Activated CD8-positive, alpha-beta T cell treated with anti-CD3 and anti-CD28 coated beads for 36 hours (primary cell): Measurements from ENCODE around the gene TXNRD3. TPM values are rescaled to one million over a fixed set of nuclear protein-coding genes. Genes with fewer than 3 reads are reported as not detected.

Experiments
- ATAC-seq: fragments of 200-7000 bp; cut with Tn5 transposase; one replicate; pipeline ENCODE4 v1.10.0; 2021; ENCODE audit warnings: mild to moderate bottlenecking, moderate library complexity
- CTCF ChIA-PET: fragments of 350-600 bp; sonication (Branson Sonifier 250); formaldehyde crosslinking; loops from one replicate; lab custom pipeline; 2021; ENCODE audit warnings: antibody characterized with exemption; lab: Charles Lee
- POLR2A ChIA-PET: fragments of 350-600 bp; sonication (Branson Sonifier 250); formaldehyde crosslinking; loops from one replicate; lab custom pipeline; 2021; ENCODE audit warnings: antibody characterized with exemption; lab: Charles Lee
- DNase-seq: peaks from one replicate; pipeline ENCODE4 v3.0.0-alpha.2; 2020
- H3K27ac Mint-ChIP-seq: one replicate; pipeline ENCODE4 v1.8.0; 2021; ENCODE audit warnings: mild to moderate bottlenecking, mixed read lengths
- H3K27me3 Mint-ChIP-seq: one replicate; pipeline ENCODE4 v1.8.0; 2021; ENCODE audit warnings: mixed read lengths
- H3K36me3 Mint-ChIP-seq: one replicate; pipeline ENCODE4 v1.8.0; 2021; ENCODE audit warnings: low read depth, mixed read lengths
- H3K4me1 Mint-ChIP-seq: one replicate; pipeline ENCODE4 v1.8.0; 2021; ENCODE audit warnings: low read depth, mixed read lengths
- H3K4me3 Mint-ChIP-seq: one replicate; pipeline ENCODE4 v1.8.0; 2021; ENCODE audit warnings: mild to moderate bottlenecking, moderate library complexity, mixed read lengths
- H3K9me3 Mint-ChIP-seq: one replicate; pipeline ENCODE4 v1.8.0; 2021; ENCODE audit warnings: mixed read lengths
- intact Hi-C: fragments of 100-400 bp; cut with micrococcal nuclease; formaldehyde crosslinking; loops from one replicate; pipeline ENCODE4 v1.10.0; 2022
- total RNA-seq, 2 experiments: library from RNA; stranded (reverse); gene quantifications; one replicate each; pipeline ENCODE4 v1.2.3, GENCODE V29; 2021
- TF ChIP-seq, protein P1 (sequence below): fragments of 200-600 bp; IDR thresholded peaks from one replicate; pipeline ENCODE4 v1.8.0; 2022; ENCODE audit warnings: antibody characterized with exemption, mild to moderate bottlenecking

Gene TXNRD3
- total RNA-seq, 2 experiments from 2014 or later, result 4.5 to 5.0 TPM

DNA sequence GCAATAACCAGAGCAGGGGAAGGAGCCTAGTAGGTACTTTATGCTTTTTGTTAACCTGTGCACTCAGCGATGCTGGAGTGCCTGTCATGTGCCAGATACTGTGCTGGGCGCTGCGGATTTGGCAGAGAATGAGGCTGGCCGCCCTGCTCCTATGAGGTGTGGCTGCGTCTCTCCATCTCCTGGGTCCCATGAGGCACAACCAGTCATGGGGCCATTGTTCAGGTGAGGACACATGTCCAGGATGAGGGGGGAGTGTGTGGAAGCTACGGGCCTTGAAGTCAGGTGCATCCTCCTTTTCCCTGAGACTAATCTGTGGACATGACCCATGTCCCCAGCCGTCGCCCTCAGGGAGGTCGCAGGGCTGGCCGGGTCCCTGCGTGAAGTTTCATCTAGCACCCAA lies 963 bp upstream of the TXNRD3 start:
- TF ChIP-seq, protein P1, sequence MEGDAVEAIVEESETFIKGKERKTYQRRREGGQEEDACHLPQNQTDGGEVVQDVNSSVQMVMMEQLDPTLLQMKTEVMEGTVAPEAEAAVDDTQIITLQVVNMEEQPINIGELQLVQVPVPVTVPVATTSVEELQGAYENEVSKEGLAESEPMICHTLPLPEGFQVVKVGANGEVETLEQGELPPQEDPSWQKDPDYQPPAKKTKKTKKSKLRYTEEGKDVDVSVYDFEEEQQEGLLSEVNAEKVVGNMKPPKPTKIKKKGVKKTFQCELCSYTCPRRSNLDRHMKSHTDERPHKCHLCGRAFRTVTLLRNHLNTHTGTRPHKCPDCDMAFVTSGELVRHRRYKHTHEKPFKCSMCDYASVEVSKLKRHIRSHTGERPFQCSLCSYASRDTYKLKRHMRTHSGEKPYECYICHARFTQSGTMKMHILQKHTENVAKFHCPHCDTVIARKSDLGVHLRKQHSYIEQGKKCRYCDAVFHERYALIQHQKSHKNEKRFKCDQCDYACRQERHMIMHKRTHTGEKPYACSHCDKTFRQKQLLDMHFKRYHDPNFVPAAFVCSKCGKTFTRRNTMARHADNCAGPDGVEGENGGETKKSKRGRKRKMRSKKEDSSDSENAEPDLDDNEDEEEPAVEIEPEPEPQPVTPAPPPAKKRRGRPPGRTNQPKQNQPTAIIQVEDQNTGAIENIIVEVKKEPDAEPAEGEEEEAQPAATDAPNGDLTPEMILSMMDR, result no peak
- no peak for DNase-seq
- no peak overlapping the region for H3K27ac Mint-ChIP-seq

DNA sequence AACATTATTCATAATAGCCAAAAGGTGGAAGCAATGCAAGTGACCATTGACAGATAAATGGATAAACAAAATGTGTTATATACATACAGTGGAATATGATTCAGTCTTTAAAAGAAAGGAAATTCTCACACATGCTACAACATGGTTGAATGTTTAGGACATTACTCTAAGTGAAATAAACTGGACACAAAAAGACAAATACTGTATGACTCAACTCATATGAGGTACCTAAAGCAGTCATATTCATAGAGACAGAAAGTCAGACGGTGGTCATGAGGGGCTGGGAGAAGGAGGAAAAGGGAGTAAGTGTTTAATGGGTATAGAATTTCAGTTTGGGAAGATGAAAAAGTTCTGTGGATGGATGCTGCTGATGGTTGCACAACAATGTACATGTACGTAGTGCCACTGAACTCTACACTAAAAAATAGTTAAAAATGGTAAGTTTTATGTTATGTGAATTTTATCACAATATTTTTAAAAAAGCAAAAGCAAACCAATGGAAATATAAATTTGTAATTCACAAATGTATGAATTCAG lies 5.3 kb downstream of the TXNRD3 start:
- H3K27me3 Mint-ChIP-seq, result peaks cover 2% of the 10 kb centered on the region
- ChIA-PET CTCF (no interaction called here), POLR2A (no interaction called here)
- no peaks in the 10 kb centered on the region for H3K9me3 Mint-ChIP-seq
- H3K4me3 Mint-ChIP-seq, result no peak overlapping the region
- intact Hi-C loops, result no loop called here
- DNase-seq (no peak), ATAC-seq (no peak)
- TF ChIP-seq, protein P1, result no peak
- H3K27ac Mint-ChIP-seq, result no peak overlapping the region
- H3K4me1 Mint-ChIP-seq, result no peaks in the 10 kb centered on the region
- no peaks in the 10 kb centered on the region for H3K36me3 Mint-ChIP-seq

More for the DNA sequence above, 963 bp upstream of the TXNRD3 start:
- intact Hi-C loops, result no loop called here
- no peak for ATAC-seq
- Mint-ChIP-seq H3K36me3 (no peaks in the 10 kb centered on the region), H3K4me3 (peak overlapping the region; percentile 74), H3K27me3 (peaks cover 2% of the 10 kb centered on the region), H3K4me1 (peaks cover 2% of the 10 kb centered on the region), H3K9me3 (no peaks in the 10 kb centered on the region)
- POLR2A ChIA-PET, result no interaction called here
- CTCF ChIA-PET, result interaction anchor here (3.0 kb wide), 1 partner anchor 23 kb away, joined by 12 read pairs; no protein-coding TSS in a partner anchor

DNA sequence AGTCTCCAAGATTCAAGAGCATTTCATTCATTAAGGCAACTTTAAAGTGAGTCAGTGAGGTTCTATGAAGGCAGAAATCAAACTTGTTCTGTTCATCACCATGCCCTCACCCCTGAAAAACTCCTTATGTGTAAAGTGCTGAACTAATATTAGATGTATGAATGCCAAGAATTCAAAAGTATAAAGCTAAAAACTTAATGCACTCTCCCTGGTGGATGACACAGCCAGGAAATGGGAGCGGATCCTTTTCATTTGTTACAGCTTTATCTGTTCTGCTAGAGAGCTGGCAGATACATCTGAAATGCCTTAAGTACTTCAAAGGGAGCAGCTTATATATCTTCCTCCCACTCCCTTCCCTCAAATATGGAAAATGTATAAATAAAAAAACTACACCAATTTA lies 8.2 kb downstream of the TXNRD3 start:
- CTCF ChIA-PET, result no interaction called here
- Mint-ChIP-seq H3K27me3 (no peaks in the 10 kb centered on the region), H3K4me1 (no peaks in the 10 kb centered on the region), H3K36me3 (peaks cover 10% of the 10 kb centered on the region), H3K27ac (no peak overlapping the region), H3K4me3 (no peak overlapping the region), H3K9me3 (no peaks in the 10 kb centered on the region)
- POLR2A ChIA-PET, result no interaction called here
- intact Hi-C loops, result no loop called here
- DNase-seq (no peak), ATAC-seq (no peak)
- TF ChIP-seq, protein P1, result no peak

DNA sequence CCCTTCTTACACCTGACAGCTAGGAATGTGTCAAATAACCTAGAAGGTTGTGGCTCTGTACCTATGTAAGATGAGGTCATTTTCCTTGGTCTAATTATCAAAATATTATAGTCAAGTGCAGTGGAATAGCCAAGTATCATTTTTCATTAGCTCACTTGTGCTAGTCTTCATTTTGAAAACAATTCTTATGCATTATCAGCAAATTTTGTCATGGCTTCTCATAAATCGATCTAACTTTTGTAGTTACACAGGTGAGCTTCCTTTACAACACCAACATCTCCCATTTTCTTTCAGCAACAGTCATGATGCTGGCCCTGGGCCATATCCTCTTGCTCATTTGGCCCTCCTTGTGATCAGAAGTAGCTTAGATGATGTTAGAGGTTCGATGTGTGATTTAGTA lies 10.3 kb downstream of the TXNRD3 start:
- no peak for DNase-seq
- Mint-ChIP-seq H3K4me1 (no peaks in the 10 kb centered on the region), H3K36me3 (peaks cover 19% of the 10 kb centered on the region), H3K4me3 (no peak overlapping the region), H3K9me3 (no peaks in the 10 kb centered on the region), H3K27ac (no peak overlapping the region), H3K27me3 (no peaks in the 10 kb centered on the region)
- CTCF ChIA-PET, result interaction anchor here (0.8 to 1.0 kb wide), 3 partner anchors 9 to 34 kb away, joined by 3 read pairs; no protein-coding TSS in a partner anchor
- POLR2A ChIA-PET, result no interaction called here
- intact Hi-C loops, result no loop called here
- TF ChIP-seq, protein P1, result no peak
- ATAC-seq, result no peak

DNA sequence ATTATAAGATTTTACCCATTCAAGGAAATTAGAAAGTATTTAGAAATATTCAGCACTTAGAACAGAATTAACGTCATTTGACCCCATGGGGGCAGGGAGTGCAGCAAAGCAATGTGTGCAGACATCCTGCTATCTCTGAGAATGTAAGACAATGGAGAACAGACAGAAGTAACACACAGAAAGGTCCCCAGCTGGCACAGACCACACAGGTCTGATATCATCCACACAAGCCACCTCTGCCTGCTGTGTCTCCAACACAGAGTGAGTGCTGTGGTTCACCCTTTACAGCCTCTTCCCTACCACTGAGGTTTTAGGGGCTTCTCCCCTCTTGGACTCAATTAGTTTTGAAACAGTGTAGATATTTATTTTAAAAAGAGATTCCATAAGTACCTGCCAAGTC lies 16.1 kb downstream of the TXNRD3 start:
- intact Hi-C loops, result no loop called here
- H3K9me3 Mint-ChIP-seq, result no peaks in the 10 kb centered on the region
- H3K4me1 Mint-ChIP-seq, result no peaks in the 10 kb centered on the region
- H3K36me3 Mint-ChIP-seq, result peaks cover 25% of the 10 kb centered on the region
- H3K4me3 Mint-ChIP-seq, result no peak overlapping the region
- TF ChIP-seq, protein P1, result no peak
- DNase-seq (no peak), ATAC-seq (no peak)
- ChIA-PET CTCF (no interaction called here), POLR2A (no interaction called here)
- no peaks in the 10 kb centered on the region for H3K27me3 Mint-ChIP-seq
- H3K27ac Mint-ChIP-seq, result no peak overlapping the region
